Tibial nerve (tissue), 4 donors: Measurements from ENCODE around the gene GRM7. TPM values are rescaled to one million over a fixed set of nuclear protein-coding genes. Genes with fewer than 3 reads are reported as not detected.

Experiments used
- DNase-seq, 2 donors: peaks; one replicate each; pipeline ENCODE4 v3.0.0-alpha.2; 2019; ENCODE audit warnings: low spot score in 2 of 2
- H3K27ac ChIP-seq, 4 donors: fragments of 200-600 bp; sonication (generic) in 3 of 4; one replicate each; pipeline ENCODE4 v1.5.1; 2017 to 2019; ENCODE audit warnings: mild to moderate bottlenecking in 1 of 4
- H3K27me3 ChIP-seq, 2 donors: fragments of 200-600 bp; sonication (generic) in 1 of 2; one replicate each; pipeline versions ENCODE4 v1.5.1 to v1.6.0; 2017 to 2019
- H3K36me3 ChIP-seq, 3 donors: fragments of 200-600 bp; sonication (generic); one replicate each; pipeline ENCODE4 v1.5.1; 2018 to 2019
- H3K4me1 ChIP-seq, 4 donors: fragments of 200-600 bp; sonication (generic) in 3 of 4; one replicate each; pipeline ENCODE4 v1.5.1; 2017 to 2019
- H3K4me3 ChIP-seq, 4 donors: fragments of 200-600 bp; sonication (generic) in 3 of 4; one replicate each; pipeline ENCODE4 v1.5.1; 2017 to 2019; ENCODE audit warnings: mild to moderate bottlenecking in 1 of 4, moderate library complexity in 1 of 4
- H3K9me3 ChIP-seq, 4 donors: fragments of 200-600 bp; sonication (generic) in 3 of 4; one replicate each; pipeline ENCODE4 v1.5.1; 2017 to 2019
- EP300 ChIP-seq, 2 donors: sonication (generic); formaldehyde crosslinking; IDR thresholded peaks; one replicate each; pipeline ENCODE4 v1.6.1; 2017; ENCODE audit warnings: antibody characterized with exemption in 2 of 2, mild to moderate bottlenecking in 1 of 2
- POLR2A ChIP-seq, 2 donors: fragments of 450-650 bp; IDR thresholded peaks; one replicate each; pipeline ENCODE4 v1.6.1; 2017; ENCODE audit warnings: antibody characterized with exemption in 2 of 2, mild to moderate bottlenecking in 2 of 2, moderate library complexity in 2 of 2
- WGBS, 2 donors: methylation state at CpG; one replicate each; pipeline ENCODE4 v1.1.5; 2018; 5-methylcytosine and 5-hydroxymethylcytosine counted together
- total RNA-seq, 4 donors: library from RNA; depleted of rRNA; stranded (reverse); fragments of >200 nt; gene quantifications; one replicate each; pipeline ENCODE4 v1.1.0, GENCODE V29; 2016
- TF ChIP-seq, protein P1 (sequence below), 5 experiments: fragments of 200-600 bp in 3 of 5; fragments of 450-650 bp in 2 of 5; sonication (generic) in 3 of 5; IDR thresholded peaks; one replicate each; pipeline ENCODE4 v1.5.1; 2016 to 2019; ENCODE audit warnings: antibody characterized with exemption in 5 of 5, mild to moderate bottlenecking in 3 of 5, moderate library complexity in 2 of 5

GRM7 gene
- total RNA-seq, 4 donors from 2014 or later: 0.22 to 0.84 TPM; not detected in 2

DNA sequence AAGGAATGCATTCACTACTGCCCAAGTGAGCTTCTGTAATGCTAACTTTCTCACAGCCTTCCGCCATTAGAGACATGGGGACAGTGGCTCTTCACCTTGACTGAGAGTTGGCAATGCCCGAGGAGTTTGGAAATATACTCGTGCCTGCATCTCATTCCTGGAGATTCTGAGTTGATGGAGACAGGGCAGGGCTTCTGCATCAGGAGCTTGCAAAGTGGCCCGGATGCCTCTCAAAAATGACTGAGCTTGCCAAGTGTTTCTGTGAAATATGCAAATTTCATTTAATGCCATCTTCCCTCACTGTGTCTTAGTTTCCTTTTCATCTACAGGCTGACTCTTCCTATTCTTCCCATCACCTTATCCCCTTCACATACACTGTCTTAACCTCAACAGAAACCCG is 346.2 kb downstream of the GRM7 start:
- DNase-seq: no peak
- no peaks in the 10 kb centered on the region for H3K27me3 ChIP-seq
- H3K36me3 ChIP-seq: no peaks in the 10 kb centered on the region
- H3K27ac ChIP-seq: no peak overlapping the region
- no peak for TF ChIP-seq EP300 (IDR thresholded peaks at IDR 0.05)
- 85 to 88% methylated on average over 5 of the region's 5 CpGs for WGBS, 2 donors
- peaks cover 0 to 6% (median 0%) of the 10 kb centered on the region in 4 donors for H3K4me1 ChIP-seq
- H3K9me3 ChIP-seq: no peaks in the 10 kb centered on the region
- no peak overlapping the region for H3K4me3 ChIP-seq

DNA sequence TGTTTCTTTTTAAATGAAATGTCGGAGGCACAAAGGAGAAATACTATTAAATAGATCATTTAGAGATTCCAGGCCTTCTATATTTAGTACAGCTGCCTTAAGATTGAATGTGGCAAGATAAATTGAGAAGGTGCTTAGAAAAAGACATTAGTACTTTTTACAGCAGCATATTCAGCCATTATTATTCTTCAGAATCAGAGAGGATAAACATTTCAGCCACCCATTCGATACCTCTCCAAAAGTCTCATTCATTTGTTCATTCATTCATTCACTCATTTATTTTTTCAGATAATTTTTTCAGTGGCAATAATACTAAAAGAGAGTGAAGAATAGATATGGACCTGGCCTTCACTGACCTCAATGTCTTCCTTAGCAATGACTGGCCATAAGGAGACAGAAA is 347.0 kb downstream of the GRM7 start:
- Histone ChIP-seq H3K27me3 (no peaks in the 10 kb centered on the region), H3K9me3 (no peaks in the 10 kb centered on the region), H3K4me1 (peaks cover 0 to 6% (median 0%) of the 10 kb centered on the region in 4 donors), H3K4me3 (no peak overlapping the region), H3K36me3 (no peaks in the 10 kb centered on the region), H3K27ac (no peak overlapping the region)
- WGBS, 2 donors: 83% methylated on average over 2 of the region's 2 CpGs
- no peak for TF ChIP-seq POLR2A (IDR thresholded peaks at IDR 0.05)
- no peak for TF ChIP-seq EP300 (IDR thresholded peaks at IDR 0.05)
- TF ChIP-seq, protein P1, sequence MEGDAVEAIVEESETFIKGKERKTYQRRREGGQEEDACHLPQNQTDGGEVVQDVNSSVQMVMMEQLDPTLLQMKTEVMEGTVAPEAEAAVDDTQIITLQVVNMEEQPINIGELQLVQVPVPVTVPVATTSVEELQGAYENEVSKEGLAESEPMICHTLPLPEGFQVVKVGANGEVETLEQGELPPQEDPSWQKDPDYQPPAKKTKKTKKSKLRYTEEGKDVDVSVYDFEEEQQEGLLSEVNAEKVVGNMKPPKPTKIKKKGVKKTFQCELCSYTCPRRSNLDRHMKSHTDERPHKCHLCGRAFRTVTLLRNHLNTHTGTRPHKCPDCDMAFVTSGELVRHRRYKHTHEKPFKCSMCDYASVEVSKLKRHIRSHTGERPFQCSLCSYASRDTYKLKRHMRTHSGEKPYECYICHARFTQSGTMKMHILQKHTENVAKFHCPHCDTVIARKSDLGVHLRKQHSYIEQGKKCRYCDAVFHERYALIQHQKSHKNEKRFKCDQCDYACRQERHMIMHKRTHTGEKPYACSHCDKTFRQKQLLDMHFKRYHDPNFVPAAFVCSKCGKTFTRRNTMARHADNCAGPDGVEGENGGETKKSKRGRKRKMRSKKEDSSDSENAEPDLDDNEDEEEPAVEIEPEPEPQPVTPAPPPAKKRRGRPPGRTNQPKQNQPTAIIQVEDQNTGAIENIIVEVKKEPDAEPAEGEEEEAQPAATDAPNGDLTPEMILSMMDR (IDR thresholded peaks at IDR 0.05): no peak
- no peak for DNase-seq

DNA sequence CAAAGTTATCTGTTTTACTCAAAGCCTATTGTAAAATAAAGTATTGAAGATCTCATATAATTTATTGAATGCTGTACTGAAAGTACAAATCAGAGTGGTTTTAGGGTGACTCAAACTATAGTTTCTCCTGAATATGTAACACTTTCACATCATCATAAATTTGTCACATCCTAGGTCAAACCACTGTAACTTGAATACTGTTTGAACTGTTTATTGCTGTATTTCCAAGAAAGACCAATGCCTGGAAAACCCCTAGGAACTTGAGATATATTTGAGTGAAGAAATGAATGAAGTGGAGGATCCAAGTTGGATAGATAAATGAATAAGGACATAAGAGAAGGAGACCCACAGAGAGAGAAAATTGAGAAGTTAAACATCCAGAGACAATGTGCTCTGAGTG is 348.2 kb downstream of the GRM7 start:
- peaks cover 0 to 6% (median 0%) of the 10 kb centered on the region in 4 donors for H3K4me1 ChIP-seq
- H3K4me3 ChIP-seq: no peak overlapping the region
- H3K27ac ChIP-seq: no peak overlapping the region
- H3K36me3 ChIP-seq: no peaks in the 10 kb centered on the region
- TF ChIP-seq, protein P1 (IDR thresholded peaks at IDR 0.05): no peak
- TF ChIP-seq POLR2A (IDR thresholded peaks at IDR 0.05) (no peak), EP300 (IDR thresholded peaks at IDR 0.05) (no peak)
- no peaks in the 10 kb centered on the region for H3K9me3 ChIP-seq
- no peaks in the 10 kb centered on the region for H3K27me3 ChIP-seq
- no peak for DNase-seq

DNA sequence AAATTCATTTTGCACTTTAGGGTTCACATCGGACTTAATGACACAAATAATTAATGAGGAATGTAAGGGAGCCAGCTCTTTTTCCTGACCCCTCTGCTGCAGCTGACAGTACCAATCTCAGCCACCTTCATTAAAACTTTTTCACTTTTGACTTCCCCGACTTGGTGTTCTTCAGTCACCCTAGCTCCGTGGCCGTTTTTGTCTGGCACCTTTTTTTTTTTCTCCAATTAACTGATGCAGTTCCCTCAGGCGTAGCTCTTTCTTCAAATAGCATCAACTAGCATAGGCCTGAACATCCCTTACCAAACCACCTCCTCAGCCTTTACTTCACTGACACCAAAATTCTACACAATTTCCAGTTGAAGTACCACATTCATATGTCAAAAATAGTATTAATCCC is 350.8 kb downstream of the GRM7 start:
- Histone ChIP-seq H3K9me3 (no peaks in the 10 kb centered on the region), H3K4me1 (no peaks in the 10 kb centered on the region), H3K36me3 (no peaks in the 10 kb centered on the region), H3K27me3 (no peaks in the 10 kb centered on the region), H3K27ac (no peak overlapping the region), H3K4me3 (no peak overlapping the region)
- TF ChIP-seq, protein P1 (IDR thresholded peaks at IDR 0.05): no peak
- TF ChIP-seq EP300 (IDR thresholded peaks at IDR 0.05) (no peak), POLR2A (IDR thresholded peaks at IDR 0.05) (no peak)
- WGBS, 2 donors: 49 to 53% methylated on average over 5 of the region's 5 CpGs
- no peak for DNase-seq

DNA sequence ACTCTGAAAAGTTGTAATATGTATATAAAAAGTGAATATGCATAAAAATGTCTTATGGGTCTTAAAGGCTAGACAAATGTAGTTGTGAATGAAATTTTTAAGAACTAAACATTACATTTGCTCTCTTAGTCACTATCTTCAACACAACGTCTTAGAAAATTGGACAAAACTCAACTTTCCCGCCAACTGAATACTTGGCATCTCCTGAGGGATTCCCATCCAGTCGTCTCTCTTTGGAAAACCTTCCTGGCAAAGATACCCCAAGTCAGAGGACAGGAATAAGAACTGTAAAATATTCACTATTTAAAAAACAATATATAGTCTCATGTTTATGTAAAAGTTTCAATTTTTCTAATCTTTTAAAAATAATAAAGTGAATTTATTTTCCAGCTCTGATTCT is 354.8 kb downstream of the GRM7 start:
- no peak for DNase-seq
- Histone ChIP-seq H3K27me3 (no peaks in the 10 kb centered on the region), H3K9me3 (no peaks in the 10 kb centered on the region), H3K27ac (no peak overlapping the region), H3K36me3 (no peaks in the 10 kb centered on the region), H3K4me1 (no peaks in the 10 kb centered on the region), H3K4me3 (no peak overlapping the region)
- TF ChIP-seq, protein P1 (IDR thresholded peaks at IDR 0.05): no peak
- TF ChIP-seq POLR2A (IDR thresholded peaks at IDR 0.05): no peak
- no peak for TF ChIP-seq EP300 (IDR thresholded peaks at IDR 0.05)
- 41 to 50% methylated on average over 3 of the region's 3 CpGs for WGBS, 2 donors

DNA sequence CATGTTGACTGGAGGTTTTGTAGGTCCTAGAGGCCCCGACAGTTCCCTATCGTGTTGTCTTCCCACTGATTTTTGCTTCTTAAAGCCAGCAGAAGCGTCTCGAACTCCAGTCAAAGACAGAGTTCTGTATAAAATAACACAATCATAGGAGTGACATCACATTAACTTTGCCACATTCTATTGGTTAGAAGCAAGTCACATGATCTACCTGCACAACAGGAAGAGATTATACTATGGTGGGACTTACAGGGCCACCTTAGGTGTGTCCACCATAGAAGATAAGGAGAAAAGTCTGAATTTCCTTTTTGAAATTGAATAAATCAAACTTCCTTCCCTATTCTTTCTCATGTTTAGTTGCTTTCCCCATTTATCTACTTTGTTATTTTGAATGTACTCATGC is 365.5 kb downstream of the GRM7 start:
- Histone ChIP-seq H3K27me3 (no peaks in the 10 kb centered on the region), H3K9me3 (no peaks in the 10 kb centered on the region), H3K4me3 (no peak overlapping the region), H3K36me3 (no peaks in the 10 kb centered on the region), H3K27ac (no peak overlapping the region), H3K4me1 (no peaks in the 10 kb centered on the region)
- no peak for DNase-seq
- 95 to 98% methylated on average over 4 of the region's 4 CpGs for WGBS, 2 donors
- no peak for TF ChIP-seq EP300 (IDR thresholded peaks at IDR 0.05)
- TF ChIP-seq, protein P1 (IDR thresholded peaks at IDR 0.05): no peak
- no peak for TF ChIP-seq POLR2A (IDR thresholded peaks at IDR 0.05)
